Measurements from ENCODE around the gene RPL10A. TPM values are rescaled to one million over a fixed set of nuclear protein-coding genes. Genes with fewer than 3 reads are reported as not detected.

The RPL10A gene
- total and polyA plus RNA-seq, 2 of the 8 experiments (the other 6 are each of a cell fraction or from before 2014, with no cell fraction given): 1,893 to 2,948 TPM

DNA sequence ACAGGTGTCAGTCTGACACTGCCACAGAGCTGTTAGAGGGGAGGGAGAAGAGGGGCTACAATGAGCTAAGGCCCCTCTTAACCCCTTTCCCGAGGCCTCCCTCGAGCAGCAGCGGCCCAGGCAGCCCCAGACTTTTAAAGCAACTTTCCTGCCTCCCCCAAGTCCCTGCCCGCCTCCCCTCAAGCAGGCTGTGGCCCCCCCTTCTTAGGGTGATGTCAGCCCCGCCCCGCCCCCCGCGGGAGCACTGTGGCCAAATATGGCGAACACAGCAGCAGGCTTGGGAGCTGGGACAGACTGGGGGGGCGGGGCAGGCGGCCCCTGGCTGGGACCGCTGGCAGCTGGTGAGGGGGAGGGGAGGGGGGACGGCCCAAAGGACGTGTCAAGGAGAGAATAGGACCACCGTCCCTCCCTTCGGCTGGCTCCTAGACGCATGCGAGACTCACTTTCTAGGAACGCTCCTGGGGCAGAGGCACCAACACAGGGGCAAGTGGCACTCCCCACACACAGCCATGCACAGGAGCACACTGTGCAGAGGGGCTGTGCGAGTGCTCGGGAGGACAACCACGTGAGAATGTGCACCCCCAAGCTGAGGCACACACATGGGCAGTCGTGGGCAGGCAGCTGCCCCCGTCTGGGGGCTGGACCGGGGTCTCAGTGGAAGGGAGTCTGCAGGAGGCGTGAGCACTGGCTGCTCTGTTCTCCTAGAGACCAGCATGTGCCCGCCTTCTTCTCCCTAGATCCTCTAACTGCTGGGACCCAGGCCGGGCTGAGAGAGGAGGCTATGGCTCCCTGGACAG lies 22.0 kb downstream of the RPL10A start (continued):
- TF ChIP-seq POLR2A (IDR thresholded peaks at IDR 0.05; ENCODE audit: control extremely low read depth in 1 of 2, low read depth in 2 of 2, low read length in 2 of 2) (no peak; a peak in 1 of 3 replicates), POU5F1 (IDR thresholded peaks at IDR 0.05; ENCODE audit: low read depth, low read length) (no peak), JUND (IDR thresholded peaks at IDR 0.05; ENCODE audit: low read length) (peak; percentile 78; the same call in 1 of the 2 replicates), TBP (IDR thresholded peaks at IDR 0.05; ENCODE audit: low read depth, low read length) (peak; percentile 55; the same call in 1 of the 2 replicates), EP300 (IDR thresholded peaks at IDR 0.05; ENCODE audit: borderline replicate concordance in 1 of 2, low read depth in 2 of 2, low read length in 2 of 2) (peak in 1 of 2 experiments; percentile 80; a peak in 1 of 3 replicates), NANOG (IDR thresholded peaks at IDR 0.05; ENCODE audit: insufficient read depth, low read depth, low read length, poor library complexity, severe bottlenecking) (no peak), TAF7 (optimal IDR thresholded peaks at IDR 0.05; ENCODE audit: borderline replicate concordance, low read depth, low read length) (peak; percentile 8), FOSL1 (IDR thresholded peaks at IDR 0.05; ENCODE audit: insufficient read depth, low read depth, low read length) (no peak), YY1 (IDR thresholded peaks at IDR 0.05; ENCODE audit: low read depth, low read length) (0 out of 2 replicates have a peak, but pooled peaks have one; percentile 45), HDAC2 (IDR thresholded peaks at IDR 0.05; ENCODE audit: borderline replicate concordance in 1 of 2, low read depth in 2 of 2, low read length in 2 of 2) (0 out of 4 replicates have a peak, but pooled peaks of 1 of the 2 experiments have one; percentile 58), NRF1 (IDR thresholded peaks at IDR 0.05; ENCODE audit: low read depth, low read length) (no peak), SP1 (IDR thresholded peaks at IDR 0.05; ENCODE audit: low read depth, low read length) (no peak), KDM1A (IDR thresholded peaks at IDR 0.05; ENCODE audit: borderline replicate concordance, low read length) (peak; percentile 30; the same call in 1 of the 2 replicates), SIN3A (conservative IDR thresholded peaks at IDR 0.05 in 1 of 2, IDR thresholded peaks at IDR 0.05 in 1 of 2; ENCODE audit: low read depth in 1 of 2, low read length in 2 of 2) (0 out of 4 replicates have a peak, but pooled peaks have one; percentile 44 to 51), BCL11A (IDR thresholded peaks at IDR 0.05; ENCODE audit: low read depth in 2 of 2, low read length in 2 of 2) (no peak), TCF12 (IDR thresholded peaks at IDR 0.05; ENCODE audit: low read depth, low read length) (peak; percentile 62; the same call in 1 of the 2 replicates), SIX5 (IDR thresholded peaks at IDR 0.05; ENCODE audit: low read depth, low read length) (no peak), MAFK (IDR thresholded peaks at IDR 0.05; ENCODE audit: low read depth, low read length) (no peak), ASH2L (IDR thresholded peaks at IDR 0.05; ENCODE audit: low read length) (peak; percentile 64), CBX5 (IDR thresholded peaks at IDR 0.05; ENCODE audit: low read depth, low read length) (no peak), CEBPB (IDR thresholded peaks at IDR 0.05; ENCODE audit: low read depth, low read length) (no peak), TEAD4 (IDR thresholded peaks at IDR 0.05; ENCODE audit: low read depth, low read length) (no peak; the same call in 1 of the 2 replicates), SP2 (IDR thresholded peaks at IDR 0.05; ENCODE audit: low read length) (no peak)
- TF ChIP-seq, protein P1, sequence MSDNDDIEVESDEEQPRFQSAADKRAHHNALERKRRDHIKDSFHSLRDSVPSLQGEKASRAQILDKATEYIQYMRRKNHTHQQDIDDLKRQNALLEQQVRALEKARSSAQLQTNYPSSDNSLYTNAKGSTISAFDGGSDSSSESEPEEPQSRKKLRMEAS (IDR thresholded peaks at IDR 0.05): peak; percentile 60; the same call in 1 of the 2 replicates

Data from H1 (cell line).